ENCODE results near the gene SOX5. TPM values are rescaled to one million over a fixed set of nuclear protein-coding genes. Genes with fewer than 3 reads are reported as not detected.

SOX5 gene
- total and polyA plus RNA-seq, 9 of the 15 experiments (the other 6 are each of a cell fraction or from before 2014, with no cell fraction given), result 8.3 to 16.5 (median 11.9) TPM

GRCh38 chr12:23704992-23705943, 244.2 kb downstream of the SOX5 start:
- Histone ChIP-seq H4K20me1 (replicated peaks; ENCODE audit: control insufficient read depth, insufficient read depth, low read length) (no peaks in the 10 kb centered on the region), H3K9me1 (ENCODE audit: control insufficient read depth, insufficient read depth, low read length) (no peaks in the 10 kb centered on the region), H3K27me3 (ENCODE audit: control insufficient read depth in 2 of 2, insufficient read depth in 2 of 2, low read length in 2 of 2) (no peaks in the 10 kb centered on the region), H3K4me3 (no peak overlapping the region), H3K79me2 (ENCODE audit: control insufficient read depth, insufficient read depth, low read length) (peaks cover 13% of the 10 kb centered on the region; the same call in 2 of the 3 replicates), H3K36me3 (ENCODE audit: control insufficient read depth, insufficient read depth, low read length) (no peaks in the 10 kb centered on the region; the same call in 2 of the 3 replicates), H2AFZ (ENCODE audit: low read depth, low read length) (no peak overlapping the region), H3K9me3 (replicated peaks; ENCODE audit: control insufficient read depth, insufficient read depth, low read depth, low read length) (no peaks in the 10 kb centered on the region), H3K4me2 (ENCODE audit: insufficient read depth, low read length) (no peak overlapping the region), H3K9ac (ENCODE audit: insufficient read depth in 1 of 2, low read depth in 2 of 2, low read length in 2 of 2) (no peak overlapping the region), H3K27ac (ENCODE audit: extremely low read depth, low read depth, low read length) (no peak overlapping the region), H3K4me1 (replicated peaks in 1 of 2; ENCODE audit: control insufficient read depth in 2 of 2, insufficient read depth in 2 of 2, low read length in 2 of 2) (peaks cover 0 to 2% of the 10 kb centered on the region in 2 experiments; a peak in 2 of 5 replicates)
- FAIRE-seq (no peak), ATAC-seq (no peak), DNase-seq (ENCODE audit: extremely low read depth in 1 of 4, low spot score in 3 of 4) (no peak)
- intact Hi-C loops (cut with micrococcal nuclease) (no loop called here), in situ Hi-C loops (cut with MboI) (no loop called here)
- BruUV-seq (replicated peaks), result no TSS peak
- WGBS (ENCODE audit: insufficient coverage, low coverage, missing lambda C conversion rate), result 56% methylated on average over 6 of the region's 6 CpGs
- ChIA-PET CTCF (ENCODE audit: low intra/inter-chr PET ratio) (interaction anchor here (0.5 kb wide), 1 partner anchor 111 kb away, joined by 4 read pairs; no protein-coding TSS in a partner anchor), POLR2A (interaction anchor here (0.8 kb wide), 1 partner anchor 16 kb away, joined by 3 read pairs; no protein-coding TSS in a partner anchor)
- no peak for TF ChIP-seq POU5F1 (IDR thresholded peaks at IDR 0.05; ENCODE audit: borderline replicate concordance, low read depth, low read length, partially characterized antibody)
- TF ChIP-seq MEIS2 (IDR thresholded peaks at IDR 0.05; ENCODE audit: partially characterized antibody), result peak; percentile 39
- TF ChIP-seq PKNOX1 (IDR thresholded peaks at IDR 0.05), result peak; percentile 43; the same call in 1 of the 2 replicates
- no peak for TF ChIP-seq ADNP (tag; IDR thresholded peaks at IDR 0.05)
- TF ChIP-seq, protein P1, sequence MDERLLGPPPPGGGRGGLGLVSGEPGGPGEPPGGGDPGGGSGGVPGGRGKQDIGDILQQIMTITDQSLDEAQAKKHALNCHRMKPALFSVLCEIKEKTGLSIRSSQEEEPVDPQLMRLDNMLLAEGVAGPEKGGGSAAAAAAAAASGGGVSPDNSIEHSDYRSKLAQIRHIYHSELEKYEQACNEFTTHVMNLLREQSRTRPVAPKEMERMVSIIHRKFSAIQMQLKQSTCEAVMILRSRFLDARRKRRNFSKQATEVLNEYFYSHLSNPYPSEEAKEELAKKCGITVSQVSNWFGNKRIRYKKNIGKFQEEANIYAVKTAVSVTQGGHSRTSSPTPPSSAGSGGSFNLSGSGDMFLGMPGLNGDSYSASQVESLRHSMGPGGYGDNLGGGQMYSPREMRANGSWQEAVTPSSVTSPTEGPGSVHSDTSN (CRISPR knock-in tag; IDR thresholded peaks at IDR 0.05; ENCODE audit: low read depth), result no peak
- TF ChIP-seq, protein P1 (tag; conservative IDR thresholded peaks at IDR 0.05; ENCODE audit: low read depth), result peak; percentile 66
- 0 out of 4 replicates have a peak, but pooled peaks of 1 of the 2 experiments have one; percentile 34 for TF ChIP-seq RCOR1 (IDR thresholded peaks at IDR 0.05; ENCODE audit: borderline replicate concordance in 1 of 2, low read depth in 2 of 2, low read length in 2 of 2)
- no peak for TF ChIP-seq MCM3 (IDR thresholded peaks at IDR 0.05)
- peak; percentile 79 to 90 for TF ChIP-seq KDM1A (IDR thresholded peaks at IDR 0.05)
- no peak for TF ChIP-seq CHD1 (IDR thresholded peaks at IDR 0.05; ENCODE audit: low read length)
- no peak for TF ChIP-seq JUN (IDR thresholded peaks at IDR 0.05; ENCODE audit: borderline replicate concordance, low read depth, low read length)
- TF ChIP-seq JUN (CRISPR knock-in tag; IDR thresholded peaks at IDR 0.05; ENCODE audit: borderline replicate concordance), result no peak
